GM13976 (cell line): Measurements from ENCODE around the gene TMEM163.

Source experiments
- DNase-seq: peaks from one replicate; pipeline ENCODE4 v3.0.0; 2012; ENCODE audit warnings: low spot score
- in situ Hi-C: fragments of 300-500 bp; cut with MboI; formaldehyde crosslinking; loops from one replicate; pipeline ENCODE4 v1.12.0; 2022; ENCODE audit warnings: low sequenced_read_pairs, mixed read lengths, inconsistent platforms; ENCODE audit not compliant: unreplicated experiment
- TF ChIP-seq, protein P1 (sequence below): IDR thresholded peaks from 2 replicates; pipeline ENCODE4 v1.5.1; 2012; ENCODE audit warnings: borderline replicate concordance, mild to moderate bottlenecking; ENCODE audit not compliant: insufficient read depth; ENCODE audit errors: extremely low read depth, missing control alignments, control extremely low read depth

TMEM163 gene

GRCh38 chr2:134425724-134426496 lies 292.9 kb downstream of the TMEM163 start:
- in situ Hi-C loops = no loop called here
- TF ChIP-seq, protein P1, sequence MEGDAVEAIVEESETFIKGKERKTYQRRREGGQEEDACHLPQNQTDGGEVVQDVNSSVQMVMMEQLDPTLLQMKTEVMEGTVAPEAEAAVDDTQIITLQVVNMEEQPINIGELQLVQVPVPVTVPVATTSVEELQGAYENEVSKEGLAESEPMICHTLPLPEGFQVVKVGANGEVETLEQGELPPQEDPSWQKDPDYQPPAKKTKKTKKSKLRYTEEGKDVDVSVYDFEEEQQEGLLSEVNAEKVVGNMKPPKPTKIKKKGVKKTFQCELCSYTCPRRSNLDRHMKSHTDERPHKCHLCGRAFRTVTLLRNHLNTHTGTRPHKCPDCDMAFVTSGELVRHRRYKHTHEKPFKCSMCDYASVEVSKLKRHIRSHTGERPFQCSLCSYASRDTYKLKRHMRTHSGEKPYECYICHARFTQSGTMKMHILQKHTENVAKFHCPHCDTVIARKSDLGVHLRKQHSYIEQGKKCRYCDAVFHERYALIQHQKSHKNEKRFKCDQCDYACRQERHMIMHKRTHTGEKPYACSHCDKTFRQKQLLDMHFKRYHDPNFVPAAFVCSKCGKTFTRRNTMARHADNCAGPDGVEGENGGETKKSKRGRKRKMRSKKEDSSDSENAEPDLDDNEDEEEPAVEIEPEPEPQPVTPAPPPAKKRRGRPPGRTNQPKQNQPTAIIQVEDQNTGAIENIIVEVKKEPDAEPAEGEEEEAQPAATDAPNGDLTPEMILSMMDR = no peak
- DNase-seq = no peak

DNA sequence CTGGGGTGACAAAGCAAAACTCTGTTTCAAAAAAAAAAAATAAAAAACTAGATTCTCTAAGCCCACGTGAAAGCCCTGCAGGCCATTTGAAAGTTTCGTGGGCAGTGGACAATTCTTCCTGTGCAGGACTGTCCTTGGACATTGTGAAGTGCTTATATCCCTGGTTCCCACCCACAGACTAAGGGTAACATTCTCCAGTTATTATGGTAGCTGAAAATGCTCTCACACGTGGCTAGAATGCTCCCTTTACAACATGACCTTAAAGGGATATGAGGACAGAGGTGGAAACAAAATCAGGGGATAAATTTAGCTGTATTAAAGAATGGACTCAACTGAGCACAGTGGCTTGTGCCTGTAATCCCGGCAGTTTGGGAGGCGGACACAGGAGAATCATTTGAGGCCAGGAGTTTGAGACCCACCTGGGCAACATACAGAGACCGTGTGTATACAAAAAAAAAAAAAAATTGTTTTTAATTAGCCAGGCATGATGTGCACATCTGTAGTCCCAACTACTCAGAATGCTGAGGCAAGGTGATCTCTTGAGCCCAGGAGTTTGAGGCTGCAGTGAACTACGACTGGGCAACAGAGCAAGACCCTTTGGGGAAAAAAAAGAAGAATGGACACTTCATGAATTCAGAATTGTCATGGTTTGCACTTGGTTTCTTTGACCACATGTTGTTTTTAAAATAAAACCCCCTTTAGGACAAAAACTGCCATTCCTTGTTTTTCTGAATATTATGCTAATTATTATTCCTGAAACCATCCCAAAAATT lies 297.1 kb downstream of the TMEM163 start:
- no peak for DNase-seq
- in situ Hi-C loops = loop anchor here (25.0 kb wide), 2 partner anchors 184 to 534 kb away; no protein-coding TSS in a partner anchor
- TF ChIP-seq, protein P1 = no peak

DNA sequence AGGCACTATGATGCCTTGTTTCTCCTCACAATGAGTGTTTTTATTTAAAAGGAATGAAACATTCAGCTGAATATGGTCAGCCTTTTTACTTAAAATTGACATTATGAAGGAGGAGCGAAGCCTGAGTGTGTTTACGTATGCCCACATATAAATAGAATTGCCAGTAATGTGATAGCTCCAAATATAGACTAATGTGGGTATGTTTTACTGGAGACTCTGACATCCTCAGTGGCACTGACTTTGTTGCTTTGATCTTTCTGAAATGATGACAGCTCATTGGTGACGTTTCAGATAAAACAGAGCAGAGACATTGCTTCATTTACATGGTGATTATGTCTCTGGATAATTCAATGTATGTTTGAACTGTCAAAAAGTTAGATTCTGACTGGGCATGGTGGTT lies 297.9 kb downstream of the TMEM163 start:
- TF ChIP-seq, protein P1 = no peak
- in situ Hi-C loops = loop anchor here (25.0 kb wide), 2 partner anchors 184 to 534 kb away; no protein-coding TSS in a partner anchor
- no peak for DNase-seq

DNA sequence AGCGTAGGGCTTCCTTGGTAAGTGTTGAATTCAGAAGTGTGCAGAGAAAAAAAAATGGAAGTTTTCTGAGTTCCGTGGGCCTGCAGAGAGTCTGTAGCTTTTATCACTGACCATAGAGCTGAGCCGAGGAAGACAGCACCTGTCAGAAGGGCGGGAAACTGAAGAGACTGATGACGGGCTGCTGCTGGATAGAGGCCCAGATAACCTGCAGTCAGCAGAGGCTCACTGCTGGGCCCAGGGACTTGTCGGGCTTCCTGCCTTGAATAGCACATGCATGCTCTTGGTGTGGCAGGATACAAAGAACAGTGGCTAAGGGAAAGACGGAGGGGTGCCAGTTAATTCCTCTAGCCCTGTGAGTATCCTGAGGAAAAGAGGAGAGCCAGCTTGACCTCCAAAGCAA lies 298.5 kb downstream of the TMEM163 start:
- in situ Hi-C loops = loop anchor here (25.0 kb wide), 2 partner anchors 183 to 533 kb away; no protein-coding TSS in a partner anchor
- TF ChIP-seq, protein P1 = no peak

GRCh38 chr2:134417968-134418582 lies 300.7 kb downstream of the TMEM163 start:
- DNase-seq = no peak
- TF ChIP-seq, protein P1 = no peak
- in situ Hi-C loops = loop anchor here (10.0 to 25.0 kb wide), 3 partner anchors 181 to 531 kb away; no protein-coding TSS in a partner anchor

More for the DNA sequence above, 298.5 kb downstream of the TMEM163 start:
- no peak for DNase-seq

- in situ Hi-C loops = loop anchor here (10.0 to 25.0 kb wide), 3 partner anchors 179 to 529 kb away; no protein-coding TSS in a partner anchor
- TF ChIP-seq, protein P1 = no peak
- DNase-seq = no peak
Measured at GRCh38 chr2:134416637-134417036, 302.2 kb downstream of the TMEM163 start.
